ENCODE measurements around the gene AKR1D1.

The AKR1D1 gene

DNA sequence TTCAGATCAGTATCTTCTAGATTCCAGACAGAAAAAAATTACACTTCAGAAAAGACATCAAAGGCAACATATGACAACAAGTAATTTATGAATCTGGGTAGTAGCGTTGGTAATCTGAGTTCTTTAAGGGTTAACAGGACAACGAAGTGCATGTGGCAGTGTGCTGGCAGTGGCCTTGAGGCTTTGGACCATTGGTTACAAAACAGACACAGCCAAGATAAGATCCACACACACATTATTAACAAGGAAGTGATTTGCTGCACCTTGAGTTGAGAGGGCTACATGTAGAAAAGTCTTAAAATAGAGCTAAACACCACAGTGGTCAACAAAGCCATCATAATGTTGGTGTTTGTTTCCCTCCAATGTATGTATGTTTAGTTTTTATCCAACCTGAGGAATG lies 40.6 kb downstream of the AKR1D1 start:
- H3K36me3 ChIP-seq (ENCODE audit: control insufficient read depth, low read length) = no peaks in the 10 kb centered on the region
- H4K20me1 ChIP-seq (ENCODE audit: control insufficient read depth, insufficient read depth, low read depth, low read length) = no peaks in the 10 kb centered on the region
- H3K27ac ChIP-seq (ENCODE audit: low read depth, low read length) = no peak overlapping the region
- H3K9me3 ChIP-seq (ENCODE audit: control insufficient read depth, insufficient read depth, low read length) = no peaks in the 10 kb centered on the region
- no peaks in the 10 kb centered on the region for H3K79me2 ChIP-seq (ENCODE audit: control insufficient read depth, low read length)
- no peaks in the 10 kb centered on the region for H3K27me3 ChIP-seq (ENCODE audit: control insufficient read depth, low read length)
- TF ChIP-seq, protein P1, sequence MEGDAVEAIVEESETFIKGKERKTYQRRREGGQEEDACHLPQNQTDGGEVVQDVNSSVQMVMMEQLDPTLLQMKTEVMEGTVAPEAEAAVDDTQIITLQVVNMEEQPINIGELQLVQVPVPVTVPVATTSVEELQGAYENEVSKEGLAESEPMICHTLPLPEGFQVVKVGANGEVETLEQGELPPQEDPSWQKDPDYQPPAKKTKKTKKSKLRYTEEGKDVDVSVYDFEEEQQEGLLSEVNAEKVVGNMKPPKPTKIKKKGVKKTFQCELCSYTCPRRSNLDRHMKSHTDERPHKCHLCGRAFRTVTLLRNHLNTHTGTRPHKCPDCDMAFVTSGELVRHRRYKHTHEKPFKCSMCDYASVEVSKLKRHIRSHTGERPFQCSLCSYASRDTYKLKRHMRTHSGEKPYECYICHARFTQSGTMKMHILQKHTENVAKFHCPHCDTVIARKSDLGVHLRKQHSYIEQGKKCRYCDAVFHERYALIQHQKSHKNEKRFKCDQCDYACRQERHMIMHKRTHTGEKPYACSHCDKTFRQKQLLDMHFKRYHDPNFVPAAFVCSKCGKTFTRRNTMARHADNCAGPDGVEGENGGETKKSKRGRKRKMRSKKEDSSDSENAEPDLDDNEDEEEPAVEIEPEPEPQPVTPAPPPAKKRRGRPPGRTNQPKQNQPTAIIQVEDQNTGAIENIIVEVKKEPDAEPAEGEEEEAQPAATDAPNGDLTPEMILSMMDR (IDR thresholded peaks at IDR 0.05; ENCODE audit: low read depth, low read length, poor library complexity, severe bottlenecking) = no peak
- no peak for TF ChIP-seq EZH2phosphoT487 (IDR thresholded peaks at IDR 0.05; ENCODE audit: borderline replicate concordance, low read length)
- no peaks in the 10 kb centered on the region for H3K9me2 ChIP-seq (replicated peaks; ENCODE audit: control insufficient read depth, low read length)
- H3K4me3 ChIP-seq (ENCODE audit: low read length) = no peak overlapping the region
- H3K4me1 ChIP-seq (ENCODE audit: control insufficient read depth, low read length) = no peaks in the 10 kb centered on the region
- no peak overlapping the region for H3K4me2 ChIP-seq (ENCODE audit: low read length)
- no peaks in the 10 kb centered on the region for H3F3A ChIP-seq (ENCODE audit: control insufficient read depth, insufficient read depth)

- H3K4me1 ChIP-seq (ENCODE audit: control insufficient read depth, low read length) = no peaks in the 10 kb centered on the region
- H3K4me3 ChIP-seq (ENCODE audit: low read length) = no peak overlapping the region
- H3K4me2 ChIP-seq (ENCODE audit: low read length) = no peak overlapping the region
- 0 out of 2 replicates have a peak, but pooled peaks cover 2% of the 10 kb centered on the region for H3K9me2 ChIP-seq (replicated peaks; ENCODE audit: control insufficient read depth, low read length)
- no peaks in the 10 kb centered on the region for H3K27me3 ChIP-seq (ENCODE audit: control insufficient read depth, low read length)
- H4K20me1 ChIP-seq (ENCODE audit: control insufficient read depth, insufficient read depth, low read depth, low read length) = no peaks in the 10 kb centered on the region
- H3K79me2 ChIP-seq (ENCODE audit: control insufficient read depth, low read length) = no peaks in the 10 kb centered on the region
- no peak overlapping the region for H3K27ac ChIP-seq (ENCODE audit: low read depth, low read length)
- H3K36me3 ChIP-seq (ENCODE audit: control insufficient read depth, low read length) = no peaks in the 10 kb centered on the region
- no peaks in the 10 kb centered on the region; the same call in 1 of the 2 replicates for H3K9me3 ChIP-seq (ENCODE audit: control insufficient read depth, insufficient read depth, low read length)
- no peaks in the 10 kb centered on the region for H3F3A ChIP-seq (ENCODE audit: control insufficient read depth, insufficient read depth)
- no peak for TF ChIP-seq EZH2phosphoT487 (IDR thresholded peaks at IDR 0.05; ENCODE audit: borderline replicate concordance, low read length)
- TF ChIP-seq, protein P1 (IDR thresholded peaks at IDR 0.05; ENCODE audit: low read depth, low read length, poor library complexity, severe bottlenecking) = no peak
These were observed 44.0 kb downstream of the AKR1D1 start for GRCh38 chr7:138120140-138120827.

DNA sequence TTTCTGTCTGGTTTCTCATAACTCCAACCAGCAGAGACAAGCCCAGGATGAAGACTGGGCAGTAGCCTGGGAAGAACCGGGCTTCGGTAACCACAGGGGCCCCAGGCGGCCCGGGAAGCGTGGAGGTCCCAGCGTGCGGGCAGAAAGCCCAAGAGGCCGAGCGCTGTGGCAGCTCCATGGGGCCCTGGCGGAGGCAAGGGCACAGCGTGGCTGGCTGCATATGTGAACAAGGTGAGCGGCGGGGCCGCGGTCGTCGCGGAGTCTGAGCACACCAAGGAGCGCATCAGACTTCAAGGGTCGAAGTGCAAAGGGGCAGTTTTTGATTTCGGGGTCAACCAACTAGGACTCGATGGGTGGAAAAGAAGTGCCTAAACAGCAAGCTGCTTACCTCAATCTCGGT lies 45.9 kb downstream of the AKR1D1 start:
- H3F3A ChIP-seq (ENCODE audit: control insufficient read depth, insufficient read depth) = no peaks in the 10 kb centered on the region
- no peaks in the 10 kb centered on the region; the same call in 1 of the 2 replicates for H3K9me3 ChIP-seq (ENCODE audit: control insufficient read depth, insufficient read depth, low read length)
- no peaks in the 10 kb centered on the region for H3K27me3 ChIP-seq (ENCODE audit: control insufficient read depth, low read length)
- no peak for TF ChIP-seq EZH2phosphoT487 (IDR thresholded peaks at IDR 0.05; ENCODE audit: borderline replicate concordance, low read length)
- TF ChIP-seq, protein P1 (IDR thresholded peaks at IDR 0.05; ENCODE audit: low read depth, low read length, poor library complexity, severe bottlenecking) = no peak
- H4K20me1 ChIP-seq (ENCODE audit: control insufficient read depth, insufficient read depth, low read depth, low read length) = no peaks in the 10 kb centered on the region
- no peaks in the 10 kb centered on the region for H3K36me3 ChIP-seq (ENCODE audit: control insufficient read depth, low read length)
- no peak overlapping the region for H3K27ac ChIP-seq (ENCODE audit: low read depth, low read length)
- 0 out of 2 replicates have a peak, but pooled peaks cover 2% of the 10 kb centered on the region for H3K9me2 ChIP-seq (replicated peaks; ENCODE audit: control insufficient read depth, low read length)
- no peaks in the 10 kb centered on the region for H3K4me1 ChIP-seq (ENCODE audit: control insufficient read depth, low read length)
- no peak overlapping the region for H3K4me2 ChIP-seq (ENCODE audit: low read length)
- no peaks in the 10 kb centered on the region for H3K79me2 ChIP-seq (ENCODE audit: control insufficient read depth, low read length)
- H3K4me3 ChIP-seq (ENCODE audit: low read length) = no peak overlapping the region
